ENCODE results near the gene MYL4.

Gene MYL4

DNA sequence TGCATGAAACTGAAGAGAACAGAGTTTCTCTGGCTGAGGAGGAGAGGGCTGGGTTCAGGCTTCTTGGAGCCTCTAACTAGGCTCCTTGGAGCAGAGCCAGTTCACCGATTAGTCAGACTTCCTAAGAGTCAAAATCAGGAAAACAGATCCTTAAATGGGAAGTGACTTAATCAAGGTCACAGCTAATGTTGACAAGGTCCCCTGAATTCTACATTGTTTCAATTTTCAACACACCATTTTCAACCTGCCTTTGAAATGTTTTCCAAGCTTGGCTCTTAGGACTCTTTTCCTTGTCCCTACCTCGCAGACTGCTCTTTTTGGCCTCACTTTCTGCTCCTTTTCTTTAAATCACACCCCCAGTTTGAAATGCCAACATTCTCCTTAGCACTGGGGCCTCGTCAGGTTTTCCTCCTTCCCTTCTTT lies 16.3 kb downstream of the MYL4 start:
- no peak overlapping the region for H3K4me3 ChIP-seq (ENCODE audit: control insufficient read depth, low read depth, low read length)
- peak; percentile 98 for DNase-seq (ENCODE audit: low read depth)

DNA sequence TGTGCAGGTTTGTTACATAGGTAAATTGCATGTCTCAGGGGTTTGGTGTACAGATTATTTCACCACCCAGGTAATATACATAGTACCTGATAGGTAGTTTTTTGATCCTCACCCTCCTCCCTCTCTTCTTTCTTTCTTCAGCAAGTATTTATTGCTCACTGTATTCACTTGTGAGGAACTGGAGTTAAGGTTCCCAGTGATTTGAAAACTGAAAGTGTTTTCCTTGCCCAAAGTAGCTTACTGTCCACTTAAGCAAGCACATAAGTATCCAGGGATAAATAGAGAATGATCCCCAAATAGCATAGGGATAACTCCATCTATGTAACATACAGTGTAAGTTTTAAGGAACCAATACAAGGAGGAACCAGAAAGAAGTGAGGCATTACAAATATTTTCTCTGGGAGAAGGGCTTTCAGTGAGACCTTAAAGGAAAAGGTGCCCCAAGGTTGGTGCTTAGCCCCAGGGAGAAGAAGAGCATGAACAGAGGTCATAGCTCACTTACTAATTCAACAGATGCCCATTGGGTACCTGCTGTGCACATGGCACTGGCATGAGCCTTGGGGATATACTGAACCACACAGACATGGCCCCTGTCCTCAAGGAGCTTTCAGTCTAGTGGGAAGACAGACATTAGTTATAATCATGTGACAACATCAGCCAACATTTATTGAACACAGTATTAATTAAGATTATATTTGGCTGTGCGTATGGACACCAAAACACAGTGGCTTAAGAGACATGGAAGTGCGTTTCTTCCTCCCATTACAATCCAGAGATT lies 17.0 kb downstream of the MYL4 start:
- TF ChIP-seq, protein P1, sequence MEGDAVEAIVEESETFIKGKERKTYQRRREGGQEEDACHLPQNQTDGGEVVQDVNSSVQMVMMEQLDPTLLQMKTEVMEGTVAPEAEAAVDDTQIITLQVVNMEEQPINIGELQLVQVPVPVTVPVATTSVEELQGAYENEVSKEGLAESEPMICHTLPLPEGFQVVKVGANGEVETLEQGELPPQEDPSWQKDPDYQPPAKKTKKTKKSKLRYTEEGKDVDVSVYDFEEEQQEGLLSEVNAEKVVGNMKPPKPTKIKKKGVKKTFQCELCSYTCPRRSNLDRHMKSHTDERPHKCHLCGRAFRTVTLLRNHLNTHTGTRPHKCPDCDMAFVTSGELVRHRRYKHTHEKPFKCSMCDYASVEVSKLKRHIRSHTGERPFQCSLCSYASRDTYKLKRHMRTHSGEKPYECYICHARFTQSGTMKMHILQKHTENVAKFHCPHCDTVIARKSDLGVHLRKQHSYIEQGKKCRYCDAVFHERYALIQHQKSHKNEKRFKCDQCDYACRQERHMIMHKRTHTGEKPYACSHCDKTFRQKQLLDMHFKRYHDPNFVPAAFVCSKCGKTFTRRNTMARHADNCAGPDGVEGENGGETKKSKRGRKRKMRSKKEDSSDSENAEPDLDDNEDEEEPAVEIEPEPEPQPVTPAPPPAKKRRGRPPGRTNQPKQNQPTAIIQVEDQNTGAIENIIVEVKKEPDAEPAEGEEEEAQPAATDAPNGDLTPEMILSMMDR (conservative IDR thresholded peaks at IDR 0.05; ENCODE audit: control insufficient read depth, insufficient read depth, low read depth, low read length) = no peak
- no peak overlapping the region for H3K4me3 ChIP-seq (ENCODE audit: control insufficient read depth, low read depth, low read length)
- DNase-seq (ENCODE audit: low read depth) = peak; percentile 20

More for the DNA sequence above, 16.3 kb downstream of the MYL4 start:
- TF ChIP-seq, protein P1 (conservative IDR thresholded peaks at IDR 0.05; ENCODE audit: control insufficient read depth, insufficient read depth, low read depth, low read length) = no peak

DNA sequence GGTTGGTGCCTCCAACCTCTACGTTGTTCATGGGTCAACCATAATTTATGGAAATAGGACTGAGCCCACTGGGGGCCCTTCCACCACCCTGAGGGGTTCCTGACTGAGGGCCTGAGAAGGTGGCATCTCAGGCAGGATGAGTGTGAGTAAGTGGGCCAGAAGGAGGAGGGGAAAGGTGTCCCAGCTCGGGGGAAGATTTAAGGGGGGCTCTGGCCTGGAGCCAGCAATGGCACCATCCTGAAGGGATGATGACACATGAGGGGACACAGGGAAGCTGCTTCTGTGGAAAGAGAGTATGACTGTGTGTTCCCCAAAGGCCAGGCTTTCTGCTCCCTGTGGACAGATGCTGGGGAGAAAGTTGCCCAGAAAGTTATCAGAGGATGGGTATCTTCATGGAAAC lies 18.7 kb downstream of the MYL4 start:
- no peak for DNase-seq (ENCODE audit: low read depth)
- TF ChIP-seq, protein P1 (conservative IDR thresholded peaks at IDR 0.05; ENCODE audit: control insufficient read depth, insufficient read depth, low read depth, low read length) = no peak
- H3K4me3 ChIP-seq (ENCODE audit: control insufficient read depth, low read depth, low read length) = no peak overlapping the region

DNA sequence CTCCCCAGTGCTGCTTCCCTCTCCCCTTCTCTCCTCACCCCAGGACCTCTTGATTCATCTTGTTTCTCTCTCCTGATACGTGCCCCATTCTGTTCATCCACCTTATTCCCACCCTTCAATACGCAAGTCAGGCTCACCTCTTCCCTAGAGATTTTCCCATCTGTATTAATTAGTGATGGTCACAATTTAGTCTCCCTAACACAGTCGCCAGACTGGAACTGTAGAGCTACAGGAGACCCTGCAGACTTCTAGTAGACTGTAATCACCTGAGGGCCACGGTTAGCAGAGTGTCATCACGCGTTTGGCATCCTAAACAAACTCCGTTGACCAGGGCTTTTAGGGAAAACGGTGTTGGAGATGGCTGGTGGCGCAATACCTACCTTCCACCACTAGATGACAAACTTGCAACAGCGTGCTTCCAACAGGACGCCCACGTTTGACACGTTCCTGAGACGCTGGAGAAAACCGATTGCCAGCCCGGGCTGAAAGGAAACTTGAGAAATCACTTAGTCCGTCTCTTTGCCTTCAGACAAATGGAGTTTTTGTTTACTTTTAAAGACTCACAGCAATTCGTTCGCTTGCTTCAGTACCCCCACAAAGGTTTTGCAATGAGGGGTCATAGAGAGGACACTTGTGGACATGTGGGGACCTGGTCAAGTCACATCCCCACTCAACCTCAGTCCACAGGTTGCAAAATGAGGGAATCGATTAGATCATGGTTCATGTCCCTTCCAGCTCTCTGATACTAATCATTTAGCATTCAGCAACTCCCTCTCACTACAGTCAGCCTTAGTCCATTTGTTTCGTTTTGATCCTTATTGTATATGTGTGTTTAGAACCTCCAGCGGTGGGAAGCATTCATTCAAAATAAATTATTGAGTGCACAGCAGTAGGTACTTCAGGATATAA lies 20.6 kb downstream of the MYL4 start:
- TF ChIP-seq, protein P1 (conservative IDR thresholded peaks at IDR 0.05; ENCODE audit: control insufficient read depth, insufficient read depth, low read depth, low read length) = peak; percentile 100
- peak; percentile 96 for DNase-seq (ENCODE audit: low read depth)
- peak overlapping the region; percentile 28 for H3K4me3 ChIP-seq (ENCODE audit: control insufficient read depth, low read depth, low read length)

DNA sequence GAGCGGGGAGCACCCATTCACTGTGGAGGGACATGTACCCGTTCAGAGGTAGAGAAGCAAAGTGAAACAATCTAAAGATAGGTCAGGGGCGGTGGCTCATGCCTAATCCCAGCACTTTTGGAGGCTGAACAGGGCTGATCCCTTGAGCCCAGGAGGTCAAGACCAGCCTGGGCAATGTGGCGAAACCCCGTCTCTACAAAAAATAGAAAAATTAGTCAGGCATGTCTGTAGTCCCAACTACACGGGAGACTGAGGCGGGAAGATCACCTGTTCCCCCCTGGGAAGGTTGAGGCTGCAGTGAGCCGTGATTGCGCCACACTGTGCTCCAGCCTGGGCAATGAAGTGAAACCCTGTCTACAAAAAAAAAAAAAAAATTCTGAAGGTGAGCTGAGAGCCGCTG lies 21.7 kb downstream of the MYL4 start:
- H3K4me3 ChIP-seq (ENCODE audit: control insufficient read depth, low read depth, low read length) = no peak overlapping the region
- TF ChIP-seq, protein P1 (conservative IDR thresholded peaks at IDR 0.05; ENCODE audit: control insufficient read depth, insufficient read depth, low read depth, low read length) = no peak
- no peak for DNase-seq (ENCODE audit: low read depth)

DNA sequence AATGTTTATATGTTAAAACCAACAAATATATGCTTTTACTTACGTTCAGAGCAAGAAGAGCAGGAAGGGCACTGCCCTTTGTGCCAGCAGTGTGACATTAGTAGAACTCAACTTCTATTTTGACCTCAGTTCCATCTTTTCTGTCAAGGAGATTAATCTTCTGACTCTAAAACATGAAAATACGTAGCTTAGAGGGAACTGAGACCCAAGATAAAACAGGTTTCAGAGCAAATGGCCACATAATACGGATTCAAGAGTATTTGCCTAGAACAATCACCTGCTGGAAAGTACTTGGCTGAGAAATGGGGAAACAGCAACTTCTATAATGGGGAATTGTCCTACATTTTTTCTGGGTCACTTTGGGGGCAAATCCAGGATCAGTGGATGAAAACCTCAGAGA lies 22.2 kb downstream of the MYL4 start:
- TF ChIP-seq, protein P1 (conservative IDR thresholded peaks at IDR 0.05; ENCODE audit: control insufficient read depth, insufficient read depth, low read depth, low read length) = no peak
- H3K4me3 ChIP-seq (ENCODE audit: control insufficient read depth, low read depth, low read length) = no peak overlapping the region
- no peak for DNase-seq (ENCODE audit: low read depth)
